Stimulated activated CD8-positive, alpha-beta memory T cell treated with anti-CD3 and anti-CD28 coated beads, Interleukin-2, amount 100 ng/mL, for 48 hours (primary cell): Measurements from ENCODE around the gene CDKAL1.

Experiments
- DNase-seq, 2 donors: peaks; one replicate each; pipeline ENCODE4 v3.0.0-alpha.2; 2020; ENCODE audit warnings: low read depth in 2 of 2

Gene CDKAL1

DNA sequence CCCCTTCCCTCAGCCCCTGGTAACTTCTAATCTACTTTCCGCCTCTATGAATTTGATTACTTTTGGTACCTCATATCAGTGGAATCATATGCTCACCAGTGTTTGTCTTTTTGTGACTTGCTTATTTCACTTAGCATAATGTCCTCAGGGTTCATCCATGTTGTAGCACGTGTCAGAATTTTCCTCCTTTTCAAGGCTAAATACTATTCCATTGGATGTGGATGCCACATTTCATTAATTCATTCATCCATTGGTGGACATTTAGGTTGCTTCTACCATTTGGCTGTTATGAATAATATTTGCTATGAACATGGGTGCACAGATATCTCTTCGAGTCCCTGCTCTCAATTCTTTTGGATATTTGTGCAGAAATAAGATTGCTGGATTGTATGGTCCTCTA is 670.7 kb downstream of the CDKAL1 start:
- DNase-seq = no peak

- DNase-seq = no peak
These were observed 674.0 kb downstream of the CDKAL1 start for GRCh38 chr6:21208081-21208795.

DNA sequence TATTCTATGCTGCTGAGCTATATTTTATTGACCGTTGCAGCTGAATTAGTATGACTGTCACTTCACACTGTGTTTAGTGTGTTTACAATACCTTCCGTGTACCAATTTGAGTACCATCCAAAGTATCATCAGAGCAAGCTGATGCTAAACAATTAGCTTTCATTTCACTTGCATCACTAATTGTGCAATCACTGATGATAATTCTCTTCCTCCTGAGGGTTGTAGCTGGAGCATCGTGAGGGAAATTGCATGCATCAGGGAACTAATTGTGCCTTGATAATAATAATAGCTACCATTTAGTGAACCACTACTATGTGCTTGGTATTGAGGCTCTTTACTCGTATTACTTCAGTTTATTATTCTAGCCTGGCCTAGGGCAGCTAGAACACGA is 674.5 kb downstream of the CDKAL1 start:
- DNase-seq = no peak

GRCh38 chr6:21213492-21213891 is 679.2 kb downstream of the CDKAL1 start:
- DNase-seq = no peak

- DNase-seq = no peak
These were observed 680.6 kb downstream of the CDKAL1 start for GRCh38 chr6:21214738-21215448.

GRCh38 chr6:21219241-21219640 is 685.0 kb downstream of the CDKAL1 start:
- DNase-seq = no peak

DNA sequence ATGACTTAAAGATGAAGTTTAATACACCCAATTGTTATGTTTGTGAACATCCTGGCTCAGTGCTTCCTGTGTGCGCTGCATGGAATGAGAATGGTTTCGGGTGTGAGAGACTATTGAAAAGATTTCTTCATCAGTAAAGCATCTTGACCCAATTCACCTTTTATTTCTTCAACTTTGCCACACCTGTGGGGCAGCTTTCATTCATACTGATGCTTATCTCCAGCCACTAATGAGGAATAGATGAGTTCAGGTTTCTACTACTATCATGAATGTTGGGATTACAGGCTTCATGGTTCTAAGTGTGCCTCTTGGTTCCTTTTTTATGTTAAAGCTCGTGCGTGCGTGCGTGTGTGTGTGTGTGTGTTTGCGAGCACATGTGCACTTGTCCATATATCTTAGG is 685.6 kb downstream of the CDKAL1 start:
- no peak for DNase-seq

- DNase-seq = no peak
These were observed 686.2 kb downstream of the CDKAL1 start for GRCh38 chr6:21220271-21220987.

GRCh38 chr6:21222656-21223055 is 688.4 kb downstream of the CDKAL1 start:
- DNase-seq = no peak

DNA sequence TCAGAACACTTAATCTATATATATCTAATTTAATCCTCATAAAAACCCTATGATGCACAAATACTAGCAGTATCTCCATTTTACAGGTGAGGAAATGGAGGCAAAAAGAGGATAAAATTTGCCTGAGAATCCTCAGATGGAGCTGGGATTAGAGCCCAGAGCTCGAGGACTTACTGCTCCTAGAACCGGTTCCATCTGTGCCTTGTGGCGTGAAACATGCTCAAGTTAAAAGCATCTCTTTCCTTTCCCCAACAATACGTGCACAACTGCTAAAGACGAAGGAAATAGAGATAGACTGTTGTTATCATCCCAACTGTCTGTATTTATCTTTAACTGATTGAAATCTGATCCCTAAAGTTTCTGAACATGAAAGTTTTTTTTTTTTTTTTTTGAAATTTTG is 691.7 kb downstream of the CDKAL1 start:
- no peak for DNase-seq

DNA sequence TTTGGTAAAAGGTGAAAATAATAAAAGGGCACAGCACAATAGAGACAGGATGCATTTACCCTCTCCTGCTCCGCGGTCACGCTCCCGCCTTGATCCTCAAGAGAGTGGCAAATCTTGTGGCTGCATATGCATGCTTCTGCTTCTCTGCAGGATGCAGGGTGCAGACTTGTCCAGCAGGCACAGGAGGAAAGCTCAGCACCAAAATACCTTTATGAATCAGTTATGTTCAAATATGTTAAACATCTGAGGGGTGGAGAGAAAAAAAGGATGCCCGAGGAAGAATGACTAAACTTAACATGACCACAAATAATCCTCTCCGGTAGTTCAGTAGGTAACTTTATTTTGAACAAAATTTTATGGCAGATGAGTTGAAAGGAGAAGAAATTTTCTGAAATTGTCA is 693.2 kb downstream of the CDKAL1 start:
- DNase-seq = no peak

DNA sequence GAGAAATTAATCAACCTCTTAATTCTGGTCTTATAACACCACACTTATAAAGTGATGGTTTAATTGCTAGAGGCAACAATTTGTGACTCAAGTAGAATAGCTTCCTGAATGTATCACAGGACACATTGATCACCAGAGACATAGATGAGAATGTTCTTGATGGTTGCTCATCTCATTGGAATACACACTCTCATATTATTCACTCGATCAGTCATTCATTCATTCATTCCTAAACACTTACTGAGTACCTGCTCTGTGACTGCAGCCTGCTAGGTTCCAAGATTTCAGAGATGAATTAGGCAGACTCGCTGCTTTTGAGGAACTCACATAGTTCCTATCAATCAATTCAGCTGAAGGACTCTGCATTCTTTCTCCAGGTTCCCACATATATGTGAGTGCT is 694.2 kb downstream of the CDKAL1 start:
- DNase-seq = no peak

DNA sequence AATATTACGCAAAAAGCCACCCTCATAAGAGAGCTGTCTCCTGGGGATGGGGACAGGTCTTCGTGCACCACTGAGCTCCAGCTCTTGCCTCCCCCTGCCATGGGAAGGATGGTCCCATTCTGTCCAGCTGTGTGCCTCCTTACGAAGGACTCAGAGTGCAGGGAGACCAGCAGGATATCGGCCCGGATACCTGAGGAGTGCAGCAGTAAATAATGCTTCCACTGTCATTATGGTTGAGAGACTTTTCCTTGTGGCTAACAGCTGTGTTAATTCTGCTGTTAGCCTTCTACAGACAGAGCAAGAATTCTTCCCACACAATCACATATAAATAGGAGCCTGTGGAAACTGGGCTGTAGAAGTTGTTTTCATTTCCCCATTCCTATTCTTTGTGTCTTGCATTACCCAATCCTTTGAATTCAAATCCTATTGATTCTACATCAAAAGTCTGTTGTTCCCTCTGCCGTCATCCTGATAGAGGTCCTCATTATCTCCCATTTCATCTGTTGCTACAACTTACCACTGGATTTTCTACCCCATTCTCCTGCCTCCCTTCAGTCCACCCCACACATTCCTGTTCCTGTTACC is 694.7 kb downstream of the CDKAL1 start:
- DNase-seq = no peak

DNA sequence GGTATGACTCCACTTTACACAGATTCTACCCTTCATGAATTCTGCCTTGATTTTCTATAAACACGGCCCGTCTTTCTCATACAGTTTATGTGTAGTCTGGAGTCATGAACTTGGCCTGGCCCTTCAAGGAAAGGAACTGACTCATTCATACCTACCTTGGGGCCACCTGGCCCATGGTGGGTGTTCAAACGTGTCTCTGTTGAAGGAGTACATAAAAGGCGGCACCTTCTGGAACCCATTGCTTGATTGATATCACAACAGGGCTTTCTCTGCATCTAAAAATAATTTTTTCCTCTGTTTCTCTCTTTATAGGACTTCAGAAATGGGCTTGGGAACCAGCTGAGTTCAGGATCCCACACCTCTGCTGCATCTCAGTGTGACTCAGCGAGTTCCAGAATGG is 696.3 kb downstream of the CDKAL1 start:
- DNase-seq = no peak

DNA sequence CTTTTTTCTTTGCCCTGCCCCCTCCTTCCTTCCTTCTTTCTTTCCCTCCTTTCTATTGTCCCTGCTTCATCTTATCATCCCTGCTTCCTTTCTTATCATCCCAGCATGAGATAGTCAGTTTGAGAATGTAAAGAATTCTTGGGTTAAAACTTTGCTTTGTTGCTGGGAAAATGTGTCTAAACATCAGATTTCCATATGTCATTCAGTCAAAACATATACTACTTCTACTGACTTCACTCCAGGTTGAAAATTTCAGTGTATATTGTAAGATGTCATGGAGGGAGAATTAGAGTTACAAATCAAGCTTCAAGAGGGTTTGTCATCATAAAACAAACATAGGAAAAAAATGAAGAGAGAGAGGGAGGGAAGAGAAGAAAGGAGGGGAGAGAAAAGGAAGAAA is 700.9 kb downstream of the CDKAL1 start:
- DNase-seq = no peak

DNA sequence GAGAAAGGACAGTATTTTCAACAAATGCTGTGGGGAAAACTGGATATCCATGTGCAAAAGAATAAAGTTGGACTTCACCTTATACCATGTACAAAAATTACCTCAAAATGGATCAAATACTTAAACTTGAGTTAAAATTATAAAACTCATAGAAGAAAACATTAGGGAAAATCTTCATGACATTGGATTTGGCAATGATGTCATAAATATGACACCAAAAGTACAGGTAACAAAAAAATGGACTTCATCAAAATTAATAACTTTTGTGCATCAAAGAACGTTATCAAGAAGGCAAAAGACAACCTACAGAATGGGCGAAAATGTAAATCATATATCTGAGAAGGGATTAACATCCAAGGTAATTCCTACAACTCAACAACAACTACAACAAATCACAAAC is 704.0 kb downstream of the CDKAL1 start:
- no peak for DNase-seq

DNA sequence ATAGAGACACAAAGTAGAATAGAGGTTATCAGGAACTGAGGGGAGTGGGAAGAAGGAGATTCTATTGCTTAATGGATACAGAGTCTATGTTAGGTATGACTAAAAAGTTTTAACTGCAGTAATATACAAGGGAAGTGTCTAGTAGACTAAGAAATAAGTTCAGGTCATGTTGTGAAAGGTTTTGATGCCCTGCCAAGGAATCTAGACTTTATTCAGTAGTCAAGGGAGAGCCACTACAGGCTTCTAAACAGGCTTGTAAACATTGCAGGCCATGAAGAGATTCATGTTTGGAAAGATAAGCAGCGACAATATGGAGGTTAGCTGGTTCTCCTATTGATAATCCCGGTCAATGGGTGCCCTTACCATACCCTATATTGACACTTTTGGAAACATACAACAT is 706.5 kb downstream of the CDKAL1 start:
- no peak for DNase-seq

DNA sequence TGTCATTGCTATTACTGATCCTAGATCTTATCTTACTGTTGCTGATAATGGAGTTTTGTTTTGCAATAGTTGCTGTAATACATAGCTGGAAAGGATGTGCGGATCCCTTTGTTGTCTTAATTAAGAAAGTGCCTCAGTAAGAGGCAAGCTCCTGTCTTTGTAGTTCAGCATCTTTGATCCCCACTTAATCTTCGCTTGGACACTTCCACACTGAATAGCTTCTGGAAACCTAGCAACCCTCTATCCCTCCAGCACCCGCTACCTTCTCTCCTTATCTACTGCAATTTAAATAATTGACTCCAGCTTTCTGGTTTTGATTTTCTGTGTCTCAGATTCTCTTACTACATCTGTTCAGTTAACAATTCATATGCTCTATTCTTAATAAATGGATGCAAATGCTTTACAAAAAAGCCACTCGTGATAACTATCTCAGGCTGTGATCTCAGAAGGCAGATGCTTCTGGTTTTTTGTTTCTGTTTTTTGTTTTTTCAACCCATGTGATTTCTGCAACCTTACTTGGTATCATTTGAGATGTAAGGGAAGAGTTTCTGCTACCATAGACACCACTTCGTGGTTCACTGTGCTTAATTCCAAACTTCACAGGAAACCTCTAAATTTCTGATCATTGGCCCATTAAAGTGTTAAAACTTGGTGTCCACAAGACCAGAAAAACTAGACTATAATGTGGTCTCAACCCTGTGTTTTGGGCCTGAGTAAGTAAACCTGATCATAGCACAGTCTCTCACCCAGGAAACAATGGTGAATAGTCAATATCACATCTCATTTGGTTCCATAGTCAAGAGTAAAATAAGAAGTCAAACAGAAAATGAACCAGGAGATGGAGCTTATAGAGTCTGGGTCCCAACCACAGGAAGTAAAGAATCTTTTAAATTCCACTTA is 707.2 kb downstream of the CDKAL1 start:
- no peak for DNase-seq

DNA sequence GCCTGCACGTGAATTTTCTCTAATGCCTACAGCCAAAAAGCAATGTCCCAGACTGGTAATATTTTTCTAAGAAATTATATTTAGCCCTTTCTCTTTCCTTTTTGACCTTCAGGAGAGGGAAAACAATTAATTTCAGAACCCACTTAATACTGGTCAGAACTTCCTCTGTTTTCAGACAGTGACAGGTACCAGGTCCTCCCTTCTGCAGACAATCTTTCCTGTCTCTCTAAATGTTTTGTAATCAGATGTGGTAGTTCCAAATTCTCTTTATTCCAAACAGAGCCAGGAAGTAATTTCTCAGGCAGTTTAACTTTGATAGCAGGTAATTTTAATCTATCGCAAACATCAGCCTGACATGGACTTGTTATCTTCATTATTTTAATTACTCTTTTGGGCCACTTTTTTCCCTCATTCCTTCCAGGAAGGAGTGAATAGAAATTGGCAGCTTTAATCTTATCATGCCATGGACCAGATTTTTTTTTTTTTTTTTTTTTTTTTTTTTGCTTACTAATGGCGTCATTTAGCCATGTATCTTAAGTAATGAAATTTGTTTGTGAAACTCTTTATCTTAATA is 710.7 kb downstream of the CDKAL1 start:
- no peak for DNase-seq

DNA sequence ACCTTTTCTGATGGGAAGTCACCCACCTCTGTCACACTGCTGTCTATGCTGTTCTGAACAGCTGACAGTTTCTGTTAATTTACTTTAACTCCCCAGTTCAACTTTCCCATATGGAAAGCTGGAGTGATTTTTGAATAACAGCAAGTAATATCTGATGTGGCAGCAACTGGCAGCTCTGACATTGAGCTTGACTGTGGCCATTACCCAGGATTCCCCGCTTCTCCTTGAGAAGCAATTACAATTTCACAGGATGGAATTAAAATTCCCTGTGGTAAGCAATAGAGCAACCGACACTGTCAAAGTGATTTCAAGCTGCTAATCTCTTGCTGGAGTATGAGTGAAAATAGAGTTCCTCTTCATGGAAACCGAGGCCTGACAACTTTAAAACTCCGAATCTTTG is 711.2 kb downstream of the CDKAL1 start:
- DNase-seq = no peak

DNA sequence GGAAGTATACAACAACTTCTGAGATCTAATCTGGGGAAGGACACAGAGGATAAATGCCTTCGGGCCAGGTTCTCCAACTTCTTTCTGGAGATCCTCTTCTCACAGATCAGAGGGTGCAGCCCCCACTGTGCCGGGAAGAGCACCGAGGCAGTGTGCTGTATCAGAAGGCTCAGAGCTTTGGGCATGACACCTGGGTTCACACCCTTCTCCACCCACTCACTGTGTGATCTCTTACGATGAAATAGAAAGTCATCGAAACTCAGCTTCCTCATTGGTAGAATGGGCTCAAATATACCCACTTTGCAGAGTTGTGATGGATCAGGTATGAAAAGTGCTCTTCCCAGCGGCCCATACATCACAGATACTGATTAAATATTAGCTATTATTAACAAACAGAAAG is 711.8 kb downstream of the CDKAL1 start:
- no peak for DNase-seq
